Fibroblast of lung (primary cell): ENCODE measurements around the gene NEO1. TPM values are rescaled to one million over a fixed set of nuclear protein-coding genes. Genes with fewer than 3 reads are reported as not detected.

Experiments used
- DNase-seq, 2 donors: peaks; one replicate each; pipeline versions ENCODE4 v3.0.0 to v3.0.0-alpha.2; 2010; ENCODE audit warnings: low read depth in 2 of 2
- H2AFZ ChIP-seq: 2 replicates; pipeline ENCODE4 v1.5.1; 2012; ENCODE audit warnings: low read length, control low read depth, inconsistent platforms
- H3K27ac ChIP-seq: 2 replicates; pipeline ENCODE4 v1.5.1; 2011; ENCODE audit warnings: low read length, control low read depth; ENCODE audit not compliant: insufficient read depth
- H3K27me3 ChIP-seq: 2 replicates; pipeline ENCODE4 v1.5.1; 2011; ENCODE audit warnings: mild to moderate bottlenecking, low read length; ENCODE audit not compliant: control insufficient read depth, insufficient read depth
- H3K36me3 ChIP-seq: 2 replicates; pipeline ENCODE4 v1.5.1; 2011; ENCODE audit warnings: low read length; ENCODE audit not compliant: control insufficient read depth, insufficient read depth
- H3K4me1 ChIP-seq: 2 replicates; pipeline ENCODE4 v1.5.1; 2011; ENCODE audit warnings: low read length; ENCODE audit not compliant: control insufficient read depth, insufficient read depth; ENCODE audit errors: extremely low read depth
- H3K4me2 ChIP-seq: 2 replicates; pipeline ENCODE4 v1.5.1; 2011; ENCODE audit warnings: low read length, control low read depth; ENCODE audit not compliant: insufficient read depth; ENCODE audit errors: extremely low read depth
- H3K4me3 ChIP-seq, 4 experiments: fragments of 200-600 bp in 1 of 4; sonication (generic) in 1 of 4; replicated peaks in 1 of 4; 2 replicates each; pipeline ENCODE4 v1.5.1; 2011 to 2016; ENCODE audit warnings: low read length in 4 of 4, low read depth in 3 of 4, mild to moderate bottlenecking in 3 of 4, control low read depth in 2 of 4, inconsistent platforms in 1 of 4, mixed read lengths in 1 of 4; ENCODE audit not compliant: insufficient read depth in 1 of 4; ENCODE audit errors: control extremely low read depth in 1 of 4
- H3K79me2 ChIP-seq: 2 replicates; pipeline ENCODE4 v1.5.1; 2012; ENCODE audit warnings: mild to moderate bottlenecking, low read length, inconsistent platforms; ENCODE audit not compliant: control insufficient read depth, insufficient read depth
- H3K9ac ChIP-seq: 2 replicates; pipeline ENCODE4 v1.5.1; 2011; ENCODE audit warnings: mild to moderate bottlenecking, low read length, control low read depth; ENCODE audit not compliant: insufficient read depth
- H3K9me3 ChIP-seq: 2 replicates; pipeline ENCODE4 v1.5.1; 2012; ENCODE audit warnings: low read depth, low read length; ENCODE audit not compliant: control insufficient read depth, insufficient read depth
- H4K20me1 ChIP-seq: 2 replicates; pipeline ENCODE4 v1.5.1; 2011; ENCODE audit warnings: low read length; ENCODE audit not compliant: control insufficient read depth, insufficient read depth; ENCODE audit errors: extremely low read depth
- CTCF ChIP-seq, 2 donors: IDR thresholded peaks in 1 of 2; conservative IDR thresholded peaks in 1 of 2; 1 replicate in 1 of 2; 2 replicates in 1 of 2; pipeline ENCODE4 v1.5.1; 2011 to 2012; ENCODE audit warnings: low read length in 2 of 2, control low read depth in 1 of 2, inconsistent platforms in 1 of 2, low read depth in 1 of 2, mild to moderate bottlenecking in 1 of 2
- EZH2 ChIP-seq: IDR thresholded peaks from 2 replicates; pipeline ENCODE4 v1.5.1; 2012; ENCODE audit warnings: low read length, control low read depth, mild to moderate bottlenecking; ENCODE audit errors: missing control alignments
- polyA plus RNA-seq, 2 donors: library from polyadenylated mRNA; depleted of rRNA in 1 of 2; stranded (reverse) in 1 of 2; unstranded in 1 of 2; fragments of >200 nt; gene quantifications; 2 replicates each; pipeline ENCODE4 v1.2.1, GENCODE V29; 2011 to 2012; ENCODE audit warnings: missing spikeins in 1 of 2
- total RNA-seq: library from RNA; depleted of rRNA; stranded (reverse); fragments of >200 nt; gene quantifications from 2 replicates; pipeline ENCODE4 v1.2.1, GENCODE V29; 2014

Gene NEO1
- total and polyA plus RNA-seq, 2 donors (not counting 1 experiment from before 2014, with no cell fraction given), result 6.2 to 19.3 TPM

- Histone ChIP-seq H3K79me2 (no peaks in the 10 kb centered on the region), H2AFZ (no peak overlapping the region), H3K4me2 (no peak overlapping the region), H3K4me1 (no peaks in the 10 kb centered on the region), H3K27ac (no peak overlapping the region), H3K9me3 (no peaks in the 10 kb centered on the region), H3K27me3 (no peaks in the 10 kb centered on the region), H3K9ac (no peak overlapping the region), H4K20me1 (no peaks in the 10 kb centered on the region), H3K4me3 (no peak overlapping the region), H3K36me3 (no peaks in the 10 kb centered on the region)
- no peak for DNase-seq
- TF ChIP-seq EZH2 (no peak), CTCF (conservative IDR thresholded peaks at IDR 0.05 in 1 of 2, IDR thresholded peaks at IDR 0.05 in 1 of 2; ENCODE audit: low read depth in 1 of 2, low read length in 2 of 2) (no peak)
Observed at GRCh38 chr15:73303636-73304035, 251.4 kb downstream of the NEO1 start.

DNA sequence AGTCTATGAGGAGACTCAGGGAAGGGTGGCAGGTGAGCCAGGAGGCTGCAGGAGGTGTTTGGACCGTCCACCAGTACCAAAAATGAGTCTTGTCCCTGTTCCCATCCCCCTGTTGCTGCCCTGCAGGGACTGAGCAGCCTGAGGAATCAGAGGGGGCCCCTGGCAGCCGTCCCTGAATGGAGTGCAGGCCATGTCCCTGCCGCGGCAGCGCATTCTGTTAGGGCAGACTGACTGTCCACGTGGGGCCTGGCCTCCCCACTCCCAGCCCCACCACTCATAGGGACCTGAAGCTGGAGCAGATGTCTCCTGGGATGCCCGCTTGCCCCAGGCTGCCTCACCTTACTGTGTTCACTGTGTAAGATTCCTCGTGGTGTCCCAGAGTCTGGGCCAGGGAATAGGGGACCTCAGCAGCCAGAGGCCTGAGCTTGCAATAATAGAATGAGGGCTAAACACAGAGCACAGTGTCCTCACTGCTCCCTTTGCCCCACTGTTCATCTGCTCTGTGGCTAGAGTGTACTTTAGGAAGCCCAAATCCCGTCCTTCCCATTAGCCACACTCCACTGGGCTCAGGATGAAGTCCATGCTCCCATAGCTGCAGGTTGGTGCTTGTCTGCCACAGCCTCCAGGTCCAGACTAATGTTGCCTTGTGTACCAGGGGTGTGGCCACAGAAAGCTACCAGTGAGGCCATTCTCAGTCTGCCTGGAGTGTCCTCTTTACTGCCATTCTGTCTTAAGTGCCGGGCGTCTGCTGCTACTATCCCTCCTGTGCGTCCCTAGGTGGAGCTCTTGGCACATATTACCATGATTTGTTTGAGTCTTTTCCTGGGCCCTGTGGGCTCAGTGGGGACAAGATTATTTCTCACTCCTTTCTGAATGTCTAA is 253.3 kb downstream of the NEO1 start:
- H4K20me1 ChIP-seq, result no peaks in the 10 kb centered on the region
- H3K9ac ChIP-seq, result no peak overlapping the region
- no peaks in the 10 kb centered on the region for H3K4me1 ChIP-seq
- H3K9me3 ChIP-seq, result no peaks in the 10 kb centered on the region
- DNase-seq, result peak; percentile 60 to 68
- no peak overlapping the region for H3K27ac ChIP-seq
- H3K4me2 ChIP-seq, result no peak overlapping the region
- H3K79me2 ChIP-seq, result no peaks in the 10 kb centered on the region
- H3K27me3 ChIP-seq, result no peaks in the 10 kb centered on the region
- no peaks in the 10 kb centered on the region for H3K36me3 ChIP-seq
- no peak overlapping the region for H3K4me3 ChIP-seq
- H2AFZ ChIP-seq, result no peak overlapping the region
- TF ChIP-seq EZH2 (no peak), CTCF (conservative IDR thresholded peaks at IDR 0.05 in 1 of 2, IDR thresholded peaks at IDR 0.05 in 1 of 2; ENCODE audit: low read depth in 1 of 2, low read length in 2 of 2) (peak; percentile 39 to 65)

DNA sequence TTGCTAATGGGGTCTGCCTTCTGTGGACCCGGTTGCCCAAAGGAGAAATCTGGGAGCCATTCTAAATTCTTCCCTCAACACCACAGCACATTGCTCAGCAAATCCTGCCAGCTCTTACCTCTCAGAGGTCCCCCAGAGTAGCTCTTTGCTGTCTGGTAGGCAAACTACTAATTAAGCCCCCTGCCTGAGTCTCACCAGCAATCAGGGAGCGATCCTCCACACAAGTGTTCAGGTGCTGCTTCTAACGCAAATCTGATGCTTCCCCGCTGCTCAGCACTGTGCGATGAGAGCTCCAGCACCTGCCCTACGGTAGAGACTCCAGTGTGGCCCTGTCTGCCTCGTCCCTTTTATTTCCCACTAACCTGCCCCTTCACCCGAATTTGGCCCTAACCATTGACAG is 256.0 kb downstream of the NEO1 start:
- H3K36me3 ChIP-seq, result no peaks in the 10 kb centered on the region
- no peak overlapping the region for H3K27ac ChIP-seq
- H3K9ac ChIP-seq, result no peak overlapping the region
- H3K79me2 ChIP-seq, result no peaks in the 10 kb centered on the region
- H3K4me2 ChIP-seq, result no peak overlapping the region
- TF ChIP-seq CTCF (conservative IDR thresholded peaks at IDR 0.05 in 1 of 2, IDR thresholded peaks at IDR 0.05 in 1 of 2; ENCODE audit: low read depth in 1 of 2, low read length in 2 of 2) (no peak), EZH2 (no peak)
- H3K27me3 ChIP-seq, result no peaks in the 10 kb centered on the region
- no peaks in the 10 kb centered on the region for H3K9me3 ChIP-seq
- DNase-seq, result no peak
- H3K4me1 ChIP-seq, result no peaks in the 10 kb centered on the region
- no peak overlapping the region for H2AFZ ChIP-seq
- no peak overlapping the region for H3K4me3 ChIP-seq
- H4K20me1 ChIP-seq, result no peaks in the 10 kb centered on the region
